ENCODE measurements around the gene MAP3K1. TPM values are rescaled to one million over a fixed set of nuclear protein-coding genes. Genes with fewer than 3 reads are reported as not detected.

Gene MAP3K1
- total RNA-seq, 1 experiment from 2014 or later: 5.7 TPM

DNA sequence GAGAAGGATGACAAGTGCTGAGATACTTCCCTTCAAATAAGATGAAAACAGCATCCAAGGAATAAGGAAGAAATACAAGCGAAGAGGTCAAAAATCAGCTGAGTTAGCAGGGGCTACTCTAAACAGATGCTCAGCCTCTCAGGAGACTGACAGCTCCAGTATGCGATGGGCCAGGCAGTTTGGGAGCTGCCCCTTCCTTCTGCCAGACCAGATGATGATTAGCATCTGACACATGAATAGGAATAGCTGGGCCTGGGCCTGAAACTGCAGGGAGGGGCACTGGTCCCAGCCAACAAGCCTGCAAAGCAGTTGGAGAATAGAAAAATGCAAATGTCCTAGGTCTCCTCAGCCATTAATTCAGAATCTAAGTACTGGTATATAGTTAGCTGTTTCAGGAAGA, 13.1 kb upstream of the MAP3K1 start:
- H3K4me3 ChIP-seq (ENCODE audit: low read length): no peak overlapping the region
- ATAC-seq (no peak), DNase-seq (no peak)
- TF ChIP-seq EZH2 (IDR thresholded peaks at IDR 0.05; ENCODE audit: low read length, unreplicated experiment) (no peak), EZH2phosphoT487 (IDR thresholded peaks at IDR 0.05; ENCODE audit: borderline replicate concordance, low read length) (no peak)
- TF ChIP-seq, protein P1, sequence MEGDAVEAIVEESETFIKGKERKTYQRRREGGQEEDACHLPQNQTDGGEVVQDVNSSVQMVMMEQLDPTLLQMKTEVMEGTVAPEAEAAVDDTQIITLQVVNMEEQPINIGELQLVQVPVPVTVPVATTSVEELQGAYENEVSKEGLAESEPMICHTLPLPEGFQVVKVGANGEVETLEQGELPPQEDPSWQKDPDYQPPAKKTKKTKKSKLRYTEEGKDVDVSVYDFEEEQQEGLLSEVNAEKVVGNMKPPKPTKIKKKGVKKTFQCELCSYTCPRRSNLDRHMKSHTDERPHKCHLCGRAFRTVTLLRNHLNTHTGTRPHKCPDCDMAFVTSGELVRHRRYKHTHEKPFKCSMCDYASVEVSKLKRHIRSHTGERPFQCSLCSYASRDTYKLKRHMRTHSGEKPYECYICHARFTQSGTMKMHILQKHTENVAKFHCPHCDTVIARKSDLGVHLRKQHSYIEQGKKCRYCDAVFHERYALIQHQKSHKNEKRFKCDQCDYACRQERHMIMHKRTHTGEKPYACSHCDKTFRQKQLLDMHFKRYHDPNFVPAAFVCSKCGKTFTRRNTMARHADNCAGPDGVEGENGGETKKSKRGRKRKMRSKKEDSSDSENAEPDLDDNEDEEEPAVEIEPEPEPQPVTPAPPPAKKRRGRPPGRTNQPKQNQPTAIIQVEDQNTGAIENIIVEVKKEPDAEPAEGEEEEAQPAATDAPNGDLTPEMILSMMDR (conservative IDR thresholded peaks at IDR 0.05; ENCODE audit: low read depth, low read length): no peak
- H3K9me3 ChIP-seq (ENCODE audit: low read length): no peaks in the 10 kb centered on the region
- intact Hi-C loops (cut with micrococcal nuclease): no loop called here
- H3K79me2 ChIP-seq (ENCODE audit: low read length): no peaks in the 10 kb centered on the region
- no peak overlapping the region for H3K27ac ChIP-seq (ENCODE audit: low read length)
- H3K36me3 ChIP-seq (ENCODE audit: low read depth, low read length): no peaks in the 10 kb centered on the region
- BruUV-seq (replicated peaks): no TSS peak
- no peak overlapping the region for H2AFZ ChIP-seq (ENCODE audit: low read length)
- POLR2A ChIA-PET (ENCODE audit: unreplicated experiment): interaction anchor here (0.5 kb wide), 1 partner anchor 311 kb away, joined by 4 read pairs; no protein-coding TSS in a partner anchor
- no peak overlapping the region for H3K9ac ChIP-seq (ENCODE audit: low read length)
- H3K4me1 ChIP-seq (ENCODE audit: insufficient read depth, low read length): no peaks in the 10 kb centered on the region
- no peaks in the 10 kb centered on the region for H3K9me2 ChIP-seq (replicated peaks; ENCODE audit: low read length)
- H3F3A ChIP-seq (ENCODE audit: low read length, unreplicated experiment): no peaks in the 10 kb centered on the region
- no peaks in the 10 kb centered on the region for H3K27me3 ChIP-seq (ENCODE audit: low read length)
- no peaks in the 10 kb centered on the region for H4K20me1 ChIP-seq (ENCODE audit: low read length)
- no peak overlapping the region for H3K4me2 ChIP-seq (ENCODE audit: low read length)
- CTCF ChIA-PET: no interaction called here

DNA sequence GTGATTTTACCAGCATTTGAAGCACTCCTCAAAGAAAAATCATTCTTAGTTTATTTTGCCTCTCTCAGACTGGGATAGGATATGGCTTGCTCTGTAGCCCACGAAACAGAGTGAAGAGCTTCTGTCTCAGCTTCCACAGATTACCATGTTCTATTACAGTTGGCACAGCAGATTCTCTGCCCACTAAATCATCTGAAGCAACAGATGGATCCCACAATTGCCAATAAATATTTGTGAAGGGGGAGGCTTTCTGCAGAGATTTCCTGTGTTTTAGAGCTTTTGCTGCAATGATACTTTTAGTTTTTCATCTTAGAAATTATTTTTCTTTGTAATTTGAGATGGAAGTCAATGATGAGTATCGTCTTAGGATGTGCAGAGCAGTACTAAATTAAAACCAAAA, 12.3 kb upstream of the MAP3K1 start:
- no peaks in the 10 kb centered on the region for H3K36me3 ChIP-seq (ENCODE audit: low read depth, low read length)
- TF ChIP-seq, protein P1 (conservative IDR thresholded peaks at IDR 0.05; ENCODE audit: low read depth, low read length): no peak
- TF ChIP-seq EZH2phosphoT487 (IDR thresholded peaks at IDR 0.05; ENCODE audit: borderline replicate concordance, low read length) (no peak), EZH2 (IDR thresholded peaks at IDR 0.05; ENCODE audit: low read length, unreplicated experiment) (no peak)
- no peaks in the 10 kb centered on the region for H3K27me3 ChIP-seq (ENCODE audit: low read length)
- BruUV-seq (replicated peaks): no TSS peak
- H3K9me3 ChIP-seq (ENCODE audit: low read length): no peaks in the 10 kb centered on the region
- intact Hi-C loops (cut with micrococcal nuclease): no loop called here
- no peak overlapping the region for H3K9ac ChIP-seq (ENCODE audit: low read length)
- POLR2A ChIA-PET (ENCODE audit: unreplicated experiment): no interaction called here
- H3K4me1 ChIP-seq (ENCODE audit: insufficient read depth, low read length): no peaks in the 10 kb centered on the region
- no peaks in the 10 kb centered on the region for H4K20me1 ChIP-seq (ENCODE audit: low read length)
- H3K4me2 ChIP-seq (ENCODE audit: low read length): no peak overlapping the region
- CTCF ChIA-PET: no interaction called here
- no peak overlapping the region for H2AFZ ChIP-seq (ENCODE audit: low read length)
- no peaks in the 10 kb centered on the region for H3K9me2 ChIP-seq (replicated peaks; ENCODE audit: low read length)
- ATAC-seq: no peak
- H3F3A ChIP-seq (ENCODE audit: low read length, unreplicated experiment): no peaks in the 10 kb centered on the region
- H3K27ac ChIP-seq (ENCODE audit: low read length): no peak overlapping the region
- H3K4me3 ChIP-seq (ENCODE audit: low read length): no peak overlapping the region
- no peaks in the 10 kb centered on the region for H3K79me2 ChIP-seq (ENCODE audit: low read length)
- DNase-seq: no peak

DNA sequence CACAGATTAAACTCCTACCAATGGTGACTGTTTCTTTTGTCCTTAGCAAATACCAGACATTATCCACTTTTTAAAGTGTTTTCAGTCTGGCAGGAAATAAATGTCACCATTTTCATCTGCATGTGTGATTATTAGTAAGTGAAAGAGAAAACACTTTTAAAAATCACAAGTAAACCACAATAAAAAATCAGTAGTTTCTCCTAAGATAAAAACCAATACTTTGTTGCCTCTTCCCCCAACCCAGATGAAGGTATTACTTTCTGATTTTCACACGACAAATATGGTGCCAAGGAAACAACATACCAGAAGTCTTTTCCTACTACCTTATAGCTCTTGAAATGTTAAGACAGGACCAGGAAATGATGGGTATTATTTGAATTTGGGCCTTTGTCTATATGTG, 11.5 kb upstream of the MAP3K1 start:
- H3K27ac ChIP-seq (ENCODE audit: low read length): no peak overlapping the region
- ChIA-PET CTCF (no interaction called here), POLR2A (ENCODE audit: unreplicated experiment) (no interaction called here)
- no peak overlapping the region for H3K9ac ChIP-seq (ENCODE audit: low read length)
- H4K20me1 ChIP-seq (ENCODE audit: low read length): no peaks in the 10 kb centered on the region
- no peak for ATAC-seq
- intact Hi-C loops (cut with micrococcal nuclease): no loop called here
- no peaks in the 10 kb centered on the region for H3K9me3 ChIP-seq (ENCODE audit: low read length)
- H3K4me2 ChIP-seq (ENCODE audit: low read length): no peak overlapping the region
- no peak for DNase-seq
- no TSS peak for BruUV-seq (replicated peaks)
- TF ChIP-seq, protein P1 (conservative IDR thresholded peaks at IDR 0.05; ENCODE audit: low read depth, low read length): no peak
- no peak for TF ChIP-seq EZH2 (IDR thresholded peaks at IDR 0.05; ENCODE audit: low read length, unreplicated experiment)
- no peak for TF ChIP-seq EZH2phosphoT487 (IDR thresholded peaks at IDR 0.05; ENCODE audit: borderline replicate concordance, low read length)
- no peaks in the 10 kb centered on the region for H3K9me2 ChIP-seq (replicated peaks; ENCODE audit: low read length)
- H3K27me3 ChIP-seq (ENCODE audit: low read length): no peaks in the 10 kb centered on the region
- H3K4me1 ChIP-seq (ENCODE audit: insufficient read depth, low read length): no peaks in the 10 kb centered on the region
- H3K36me3 ChIP-seq (ENCODE audit: low read depth, low read length): no peaks in the 10 kb centered on the region
- H3K79me2 ChIP-seq (ENCODE audit: low read length): no peaks in the 10 kb centered on the region
- no peak overlapping the region for H3K4me3 ChIP-seq (ENCODE audit: low read length)
- no peaks in the 10 kb centered on the region for H3F3A ChIP-seq (ENCODE audit: low read length, unreplicated experiment)
- no peak overlapping the region for H2AFZ ChIP-seq (ENCODE audit: low read length)
